ENCODE data around the gene L3MBTL4. TPM values are rescaled to one million over a fixed set of nuclear protein-coding genes. Genes with fewer than 3 reads are reported as not detected.
"Not testable (repeated sequence)": the region's sequence is repeated elsewhere in the genome, so short reads cannot be mapped to it uniquely, and the experiment has no call there.

The L3MBTL4 gene
- total RNA-seq, 1 donor from 2014 or later = 0.59 TPM

DNA sequence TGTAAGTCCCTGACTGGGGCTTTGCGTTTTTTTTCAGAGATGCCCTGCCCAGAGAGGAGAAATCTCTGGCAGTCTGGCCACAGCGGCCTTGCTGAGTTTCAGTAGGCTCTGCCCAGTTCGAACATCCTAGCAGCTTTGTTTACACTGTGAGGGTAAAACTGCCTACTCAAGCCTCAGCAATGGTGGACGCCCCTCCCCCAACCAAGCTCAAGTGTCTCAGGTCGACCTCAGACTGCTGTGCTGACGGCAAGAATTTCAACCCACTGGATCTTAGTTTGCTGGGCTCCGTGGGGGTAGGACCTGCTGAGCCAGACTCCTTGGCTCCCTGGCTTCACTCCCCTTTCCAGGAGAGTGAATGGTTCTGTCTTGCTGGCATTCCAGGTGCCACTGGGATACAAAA is 31.7 kb downstream of the L3MBTL4 start:
- H3K9me3 Mint-ChIP-seq (ENCODE audit: unreplicated experiment) = peaks cover 7% of the 10 kb centered on the region
- H3K27ac Mint-ChIP-seq (ENCODE audit: unreplicated experiment) = no peak overlapping the region
- H3K4me1 Mint-ChIP-seq (ENCODE audit: unreplicated experiment) = no peaks in the 10 kb centered on the region
- no peaks in the 10 kb centered on the region for H3K36me3 Mint-ChIP-seq (ENCODE audit: unreplicated experiment)
- H3K4me3 Mint-ChIP-seq (ENCODE audit: unreplicated experiment) = no peak overlapping the region
- no peak for DNase-seq (ENCODE audit: extremely low spot score, unreplicated experiment)
- TF ChIP-seq, protein P1, sequence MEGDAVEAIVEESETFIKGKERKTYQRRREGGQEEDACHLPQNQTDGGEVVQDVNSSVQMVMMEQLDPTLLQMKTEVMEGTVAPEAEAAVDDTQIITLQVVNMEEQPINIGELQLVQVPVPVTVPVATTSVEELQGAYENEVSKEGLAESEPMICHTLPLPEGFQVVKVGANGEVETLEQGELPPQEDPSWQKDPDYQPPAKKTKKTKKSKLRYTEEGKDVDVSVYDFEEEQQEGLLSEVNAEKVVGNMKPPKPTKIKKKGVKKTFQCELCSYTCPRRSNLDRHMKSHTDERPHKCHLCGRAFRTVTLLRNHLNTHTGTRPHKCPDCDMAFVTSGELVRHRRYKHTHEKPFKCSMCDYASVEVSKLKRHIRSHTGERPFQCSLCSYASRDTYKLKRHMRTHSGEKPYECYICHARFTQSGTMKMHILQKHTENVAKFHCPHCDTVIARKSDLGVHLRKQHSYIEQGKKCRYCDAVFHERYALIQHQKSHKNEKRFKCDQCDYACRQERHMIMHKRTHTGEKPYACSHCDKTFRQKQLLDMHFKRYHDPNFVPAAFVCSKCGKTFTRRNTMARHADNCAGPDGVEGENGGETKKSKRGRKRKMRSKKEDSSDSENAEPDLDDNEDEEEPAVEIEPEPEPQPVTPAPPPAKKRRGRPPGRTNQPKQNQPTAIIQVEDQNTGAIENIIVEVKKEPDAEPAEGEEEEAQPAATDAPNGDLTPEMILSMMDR (IDR thresholded peaks at IDR 0.05) = no peak
- H3K27me3 Mint-ChIP-seq (ENCODE audit: unreplicated experiment) = no peaks in the 10 kb centered on the region

DNA sequence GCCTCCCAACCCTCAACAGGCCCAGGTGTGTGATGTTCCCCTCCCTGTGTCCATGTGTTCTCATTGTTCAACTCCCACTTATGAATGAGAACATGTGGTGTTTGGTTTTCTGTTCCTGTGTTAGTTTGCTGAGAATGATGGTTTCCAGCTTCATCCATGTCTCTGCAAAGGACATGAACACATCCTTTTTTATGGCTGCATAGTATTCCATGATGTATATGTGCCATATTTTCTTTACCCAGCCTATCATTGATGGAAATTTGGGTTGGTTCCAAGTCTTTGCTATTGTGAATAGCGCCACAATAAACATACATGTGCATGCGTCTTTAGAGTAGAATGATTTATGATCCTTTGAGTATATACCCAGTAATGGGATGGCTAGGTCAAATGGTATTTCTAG is 37.2 kb downstream of the L3MBTL4 start:
- not testable (repeated sequence) for H3K27me3 Mint-ChIP-seq (ENCODE audit: unreplicated experiment); H3K4me3 Mint-ChIP-seq (ENCODE audit: unreplicated experiment); H3K4me1 Mint-ChIP-seq (ENCODE audit: unreplicated experiment)

DNA sequence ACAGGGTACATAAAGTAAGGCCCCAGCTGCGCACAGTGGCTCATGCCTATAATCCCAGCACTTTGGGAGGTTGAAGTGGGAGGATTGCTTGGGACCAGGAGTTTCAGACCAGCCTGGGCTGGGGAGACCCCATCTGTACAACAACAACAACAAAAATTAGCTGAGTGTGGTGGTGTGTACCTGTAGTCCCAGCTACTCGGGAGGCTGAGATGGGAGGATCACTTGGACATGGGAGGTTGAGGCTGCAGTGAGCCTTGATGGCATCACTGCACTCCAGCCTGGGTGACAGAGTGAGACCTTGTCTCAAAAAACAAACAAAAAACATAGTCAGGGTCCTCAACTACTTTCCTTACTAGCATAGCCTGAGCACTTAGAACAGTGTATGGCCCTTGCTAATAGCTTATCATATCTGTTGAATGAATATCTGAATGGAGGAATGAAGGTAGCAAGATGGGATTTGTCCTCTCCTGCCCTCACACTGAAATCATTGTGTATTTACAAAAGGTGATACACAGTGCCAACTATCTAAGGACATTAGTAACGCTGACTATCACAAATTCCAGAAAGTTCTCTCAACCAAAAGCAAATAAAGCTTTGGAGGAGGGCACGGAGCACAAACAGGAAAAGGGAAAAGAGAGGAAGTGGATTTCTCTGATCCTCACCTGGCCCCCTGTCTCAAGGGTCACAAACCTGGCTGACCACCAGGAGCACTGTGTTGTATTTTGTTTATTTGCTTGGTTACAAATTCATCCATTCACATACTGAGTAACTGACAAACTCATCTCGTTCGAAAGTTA is 38.1 kb downstream of the L3MBTL4 start:
- no peak for DNase-seq (ENCODE audit: extremely low spot score, unreplicated experiment)
- H3K9me3 Mint-ChIP-seq (ENCODE audit: unreplicated experiment) = peaks cover 11% of the 10 kb centered on the region
- TF ChIP-seq, protein P1 (IDR thresholded peaks at IDR 0.05) = no peak
- no peak overlapping the region for H3K4me3 Mint-ChIP-seq (ENCODE audit: unreplicated experiment)
- no peaks in the 10 kb centered on the region for H3K36me3 Mint-ChIP-seq (ENCODE audit: unreplicated experiment)
- no peaks in the 10 kb centered on the region for H3K27me3 Mint-ChIP-seq (ENCODE audit: unreplicated experiment)
- H3K4me1 Mint-ChIP-seq (ENCODE audit: unreplicated experiment) = no peaks in the 10 kb centered on the region
- H3K27ac Mint-ChIP-seq (ENCODE audit: unreplicated experiment) = no peak overlapping the region

More for the DNA sequence above, 37.2 kb downstream of the L3MBTL4 start:
- not testable (repeated sequence) for H3K27ac Mint-ChIP-seq (ENCODE audit: unreplicated experiment); DNase-seq (ENCODE audit: extremely low spot score, unreplicated experiment); H3K9me3 Mint-ChIP-seq (ENCODE audit: unreplicated experiment); H3K36me3 Mint-ChIP-seq (ENCODE audit: unreplicated experiment)

DNA sequence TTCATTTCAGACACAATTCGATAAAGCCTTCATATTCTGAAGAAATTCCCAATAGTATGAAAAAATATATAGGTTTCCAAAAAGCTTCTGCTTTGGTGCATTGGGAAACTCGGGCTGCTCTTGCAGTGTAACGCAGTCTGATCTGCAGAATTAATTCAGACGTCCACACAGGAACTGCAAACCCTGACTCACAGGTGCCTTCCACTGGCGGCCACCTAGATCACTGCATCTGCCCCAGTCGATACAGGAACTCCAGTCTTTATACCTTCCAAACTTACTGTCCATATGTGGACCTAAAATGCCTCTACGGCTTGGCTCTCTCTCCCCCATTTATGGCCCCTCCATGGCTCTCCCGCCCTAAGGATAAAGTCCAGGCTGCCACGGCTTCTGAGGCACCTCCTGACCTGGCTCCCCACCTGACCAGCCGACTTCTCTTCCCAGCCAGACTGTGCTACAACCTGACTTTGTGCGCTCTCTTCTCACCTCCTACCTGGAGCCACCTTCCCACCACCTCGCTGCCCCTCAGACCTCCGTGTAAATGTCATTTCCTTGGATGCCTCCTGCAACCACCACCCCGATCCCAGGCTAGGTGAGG is 39.7 kb downstream of the L3MBTL4 start:
- Mint-ChIP-seq H3K36me3 (ENCODE audit: unreplicated experiment) (no peaks in the 10 kb centered on the region), H3K9me3 (ENCODE audit: unreplicated experiment) (peaks cover 11% of the 10 kb centered on the region), H3K27ac (ENCODE audit: unreplicated experiment) (no peak overlapping the region), H3K4me3 (ENCODE audit: unreplicated experiment) (no peak overlapping the region), H3K4me1 (ENCODE audit: unreplicated experiment) (no peaks in the 10 kb centered on the region), H3K27me3 (ENCODE audit: unreplicated experiment) (no peaks in the 10 kb centered on the region)
- DNase-seq (ENCODE audit: extremely low spot score, unreplicated experiment) = no peak
- TF ChIP-seq, protein P1 (IDR thresholded peaks at IDR 0.05) = no peak

DNA sequence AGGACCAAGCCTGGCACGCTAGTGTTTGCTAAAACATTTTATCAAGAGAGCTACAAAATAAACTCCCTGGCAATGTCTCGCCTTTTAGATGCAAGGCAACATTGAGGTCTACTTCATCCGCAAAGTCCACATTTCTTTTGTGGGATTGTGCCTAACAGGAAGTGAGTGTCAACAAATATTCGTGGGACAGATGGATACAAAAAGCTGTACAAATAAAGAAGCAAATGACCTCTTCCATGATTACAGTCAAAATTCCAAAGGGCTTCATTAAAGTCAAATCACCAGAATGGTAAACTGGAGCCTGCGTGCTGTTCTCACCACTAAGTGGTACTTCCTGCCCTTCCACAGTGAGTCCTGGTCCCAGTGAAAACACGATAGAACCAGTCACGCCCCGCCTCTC is 40.4 kb downstream of the L3MBTL4 start:
- Mint-ChIP-seq H3K27me3 (ENCODE audit: unreplicated experiment) (no peaks in the 10 kb centered on the region), H3K4me1 (ENCODE audit: unreplicated experiment) (no peaks in the 10 kb centered on the region), H3K36me3 (ENCODE audit: unreplicated experiment) (no peaks in the 10 kb centered on the region), H3K27ac (ENCODE audit: unreplicated experiment) (no peak overlapping the region), H3K9me3 (ENCODE audit: unreplicated experiment) (peaks cover 11% of the 10 kb centered on the region), H3K4me3 (ENCODE audit: unreplicated experiment) (no peak overlapping the region)
- TF ChIP-seq, protein P1 (IDR thresholded peaks at IDR 0.05) = no peak
- DNase-seq (ENCODE audit: extremely low spot score, unreplicated experiment) = no peak
